Cardiac fibroblast (primary cell): ENCODE results near the gene STAG1.
"Not testable (repeated sequence)": the region's sequence is repeated elsewhere in the genome, so short reads cannot be mapped to it uniquely, and the experiment has no call there.

Experiments used
- DNase-seq, 2 donors: peaks; one replicate each; pipeline versions ENCODE4 v3.0.0 to v3.0.0-alpha.2; 2010; ENCODE audit warnings: low read depth in 2 of 2
- H3K4me3 ChIP-seq, 2 donors: replicated peaks in 1 of 2; 1 replicate in 1 of 2; 2 replicates in 1 of 2; pipeline ENCODE4 v1.5.1; 2011; ENCODE audit warnings: low read depth in 2 of 2, low read length in 2 of 2, mild to moderate bottlenecking in 2 of 2, moderate library complexity in 1 of 2
- CTCF ChIP-seq: IDR thresholded peaks from one replicate; pipeline ENCODE4 v1.5.1; 2011; ENCODE audit warnings: low read depth, mild to moderate bottlenecking, low read length, inconsistent platforms

The STAG1 gene

GRCh38 chr3:136749091-136749490, 3.1 kb downstream of the STAG1 start:
- no peak for TF ChIP-seq CTCF
- no peak overlapping the region for H3K4me3 ChIP-seq
- no peak for DNase-seq

DNA sequence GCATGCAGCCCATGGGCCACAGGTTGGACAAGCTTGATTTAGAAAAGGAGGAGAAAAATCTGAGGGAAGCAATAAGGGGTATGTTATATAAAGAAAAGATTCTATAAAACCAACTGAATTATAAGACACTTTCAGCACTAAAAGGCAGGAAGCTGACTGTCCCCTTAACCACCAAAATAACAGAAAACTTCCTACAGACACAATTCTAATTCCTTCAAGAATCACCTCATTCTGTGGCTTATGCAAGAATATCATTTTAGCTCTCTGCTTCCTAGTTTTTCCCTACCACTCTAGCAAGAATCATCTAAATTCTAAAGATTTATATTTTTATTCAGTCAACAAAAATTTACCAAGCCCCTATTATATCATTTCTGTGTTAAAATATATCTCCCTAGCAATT, 6.3 kb downstream of the STAG1 start:
- no peak overlapping the region for H3K4me3 ChIP-seq
- DNase-seq: no peak
- TF ChIP-seq CTCF: no peak

GRCh38 chr3:136741063-136741462, 11.1 kb downstream of the STAG1 start:
- TF ChIP-seq CTCF: no peak
- no peak for DNase-seq

DNA sequence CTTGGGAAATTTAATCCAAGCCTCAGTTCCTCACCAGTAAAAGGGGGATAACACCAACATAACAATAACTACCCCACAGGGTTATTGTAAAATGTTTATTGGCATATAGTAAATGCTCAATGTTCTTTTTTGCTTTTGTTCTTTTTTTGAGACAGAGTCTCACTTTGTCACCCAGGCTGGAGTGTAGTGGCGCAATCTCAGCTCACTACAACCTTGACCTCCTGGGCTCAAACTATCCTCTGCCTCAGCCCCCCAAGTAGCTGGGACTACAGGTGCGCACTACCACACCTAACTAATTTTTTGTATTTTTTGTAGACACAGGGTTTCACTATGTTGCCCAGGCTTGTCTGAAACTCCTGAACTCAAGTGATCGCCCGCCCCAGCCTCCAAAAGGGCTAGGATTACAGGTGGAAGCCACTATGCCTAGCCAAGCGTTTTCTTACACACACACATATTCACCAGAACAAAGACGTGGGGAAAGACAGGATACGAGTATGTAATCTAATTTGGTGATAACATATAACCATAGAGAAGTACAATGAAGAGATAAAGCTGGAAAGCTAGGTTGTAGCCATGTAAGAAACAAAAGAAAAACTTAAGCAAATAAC, 11.7 kb downstream of the STAG1 start:
- DNase-seq: no peak
- no peak for TF ChIP-seq CTCF
- no peak overlapping the region for H3K4me3 ChIP-seq

More at GRCh38 chr3:136741063-136741462, 11.1 kb downstream of the STAG1 start:
- H3K4me3 ChIP-seq: no peak overlapping the region

- H3K4me3 ChIP-seq, DNase-seq: not testable (repeated sequence)
Observed at GRCh38 chr3:136736950-136737349, 15.2 kb downstream of the STAG1 start.

DNA sequence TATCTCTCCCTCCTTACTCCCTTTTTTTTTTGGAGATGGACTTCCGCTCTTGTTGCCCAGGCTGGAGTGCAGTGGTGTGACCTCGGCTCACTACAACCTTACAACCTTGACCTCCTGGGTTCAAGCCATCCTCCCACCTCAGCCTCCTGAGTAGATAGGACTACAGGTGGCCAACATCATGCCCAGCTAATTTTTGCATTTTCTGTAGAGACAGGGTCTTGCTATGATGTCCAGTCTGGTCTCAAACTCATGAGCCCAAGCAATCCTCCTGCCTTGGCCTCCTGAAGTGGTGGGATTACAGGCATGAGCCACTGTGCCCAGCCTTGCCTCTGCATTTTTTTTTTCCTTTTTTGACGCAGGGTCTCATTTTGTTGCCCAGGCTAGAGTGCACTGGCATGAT, 17.1 kb downstream of the STAG1 start:
- DNase-seq: no peak

More for the DNA sequence above, 17.1 kb downstream of the STAG1 start:
- no peak for TF ChIP-seq CTCF
- no peak overlapping the region for H3K4me3 ChIP-seq
